Uterus (tissue), 4 donors: ENCODE results near the gene GPC2. TPM values are rescaled to one million over a fixed set of nuclear protein-coding genes. Genes with fewer than 3 reads are reported as not detected.

Experiments
- DNase-seq, 2 donors: peaks; one replicate each; pipeline ENCODE4 v3.0.0-alpha.2; 2019 to 2020
- H3K27ac ChIP-seq, 2 donors: fragments of 200-600 bp; sonication (generic); 1 replicate in 1 of 2; 2 replicates in 1 of 2; pipeline ENCODE4 v1.5.1; 2016 to 2018
- H3K27me3 ChIP-seq, 2 donors: fragments of 200-600 bp; sonication (generic); one replicate each; pipeline ENCODE4 v1.5.1; 2018 to 2019; ENCODE audit warnings: control low read depth in 1 of 2
- H3K36me3 ChIP-seq, 2 donors: fragments of 200-600 bp; sonication (generic); one replicate each; pipeline ENCODE4 v1.5.1; 2019; ENCODE audit warnings: control low read depth in 1 of 2
- H3K4me1 ChIP-seq, 2 donors: fragments of 200-600 bp; sonication (generic); one replicate each; pipeline ENCODE4 v1.5.1; 2018 to 2019; ENCODE audit warnings: control low read depth in 1 of 2
- H3K4me3 ChIP-seq, 2 donors: fragments of 200-600 bp; sonication (generic); 1 replicate in 1 of 2; 2 replicates in 1 of 2; pipeline ENCODE4 v1.5.1; 2018 to 2019; ENCODE audit warnings: mild to moderate bottlenecking in 1 of 2
- H3K9me3 ChIP-seq, 2 donors: fragments of 200-600 bp; sonication (generic); one replicate each; pipeline ENCODE4 v1.5.1; 2019; ENCODE audit warnings: control low read depth in 1 of 2
- CTCF ChIP-seq, 4 experiments: fragments of 200-600 bp in 2 of 4; fragments of 450-650 bp in 2 of 4; sonication (generic) in 2 of 4; IDR thresholded peaks; one replicate each; pipeline ENCODE4 v1.5.1; 2016 to 2019; ENCODE audit warnings: antibody characterized with exemption in 4 of 4, mild to moderate bottlenecking in 2 of 4, moderate library complexity in 1 of 4
- POLR2A ChIP-seq, 2 donors: fragments of 450-650 bp; IDR thresholded peaks; one replicate each; pipeline ENCODE4 v1.6.1; 2016; ENCODE audit warnings: antibody characterized with exemption in 2 of 2, mild to moderate bottlenecking in 1 of 2, moderate library complexity in 1 of 2
- intact Hi-C: fragments of 100-400 bp; cut with DNase I; formaldehyde crosslinking; loops from one replicate; pipeline ENCODE4 v1.15.1; 2023; ENCODE audit warnings: low total_unique reads
- total RNA-seq, 4 donors: library from RNA; depleted of rRNA in 3 of 4; stranded (reverse); fragments of >200 nt in 3 of 4; gene quantifications; one replicate each; pipeline versions ENCODE4 v1.1.0 to v1.2.4, GENCODE V29; 2014 to 2023
- donor health status: DM: yes; HTN: yes; CAD: no.

GPC2 gene
- total RNA-seq, 4 donors from 2014 or later: under 0.01 to 9.3 (median 4.5) TPM; not detected in 1

DNA sequence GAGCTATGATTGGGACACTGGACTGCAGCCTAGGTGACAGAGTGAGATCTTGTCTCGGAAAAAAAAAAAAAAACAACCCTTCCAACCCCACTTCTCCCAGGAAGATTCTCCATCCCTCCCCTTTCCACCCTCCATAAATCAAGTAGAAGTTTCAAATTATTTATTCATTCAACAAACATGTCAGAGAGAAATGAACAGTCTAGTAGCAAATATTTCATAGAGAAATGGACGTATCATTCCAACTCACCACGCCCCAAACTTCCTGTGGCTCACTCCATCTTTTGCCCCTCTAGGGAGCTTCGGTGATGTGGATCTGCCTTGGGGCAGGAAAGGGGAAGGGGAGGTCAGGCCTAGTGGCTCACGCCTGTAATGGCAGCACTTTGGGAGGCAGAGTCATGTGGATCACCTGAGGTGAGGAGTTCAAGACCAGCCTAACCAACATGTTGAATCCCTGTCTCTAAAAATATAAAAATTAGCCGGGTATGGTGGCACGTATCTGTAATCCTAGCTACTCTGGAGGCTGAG is 18.0 kb downstream of the GPC2 start:
- DNase-seq: no peak
- TF ChIP-seq CTCF (IDR thresholded peaks at IDR 0.05) (no peak), POLR2A (IDR thresholded peaks at IDR 0.05) (no peak)

GRCh38 chr7:100158229-100159098 is 18.7 kb downstream of the GPC2 start, which contains the start of gene TRAPPC14:
TSS of gene TRAPPC14 (minus strand) at chr7:100158723. CDS start at chr7:100158499, 224 bp downstream.
- Histone ChIP-seq H3K4me3 (peak within 1 kb of the TSS; percentile 46 to 82), H3K9me3 (no peaks in the 10 kb centered on the region), H3K4me1 (peaks cover 0 to 8% of the 10 kb centered on the region in 2 donors), H3K27me3 (no peaks in the 10 kb centered on the region), H3K36me3 (no peaks in the 10 kb centered on the region), H3K27ac (peak within 1 kb of the TSS; percentile 76 to 88)
- peak; percentile 95 to 97 for DNase-seq
- intact Hi-C loops: no loop called here
- TF ChIP-seq CTCF (IDR thresholded peaks at IDR 0.05) (peak in 1 of 4 experiments; percentile 11), POLR2A (IDR thresholded peaks at IDR 0.05) (peak in 1 of 2 donors; percentile 57)

More for the DNA sequence above, 18.0 kb downstream of the GPC2 start:
- intact Hi-C loops: no loop called here
- peak overlapping the region; percentile 76 to 88 for H3K27ac ChIP-seq
- peak overlapping the region; percentile 46 to 82 for H3K4me3 ChIP-seq
- no peaks in the 10 kb centered on the region for H3K27me3 ChIP-seq
- H3K9me3 ChIP-seq: no peaks in the 10 kb centered on the region
- peaks cover 0 to 8% of the 10 kb centered on the region in 2 donors for H3K4me1 ChIP-seq
- no peaks in the 10 kb centered on the region for H3K36me3 ChIP-seq

- H3K4me3 ChIP-seq: peak overlapping the region; percentile 46 to 82
- peak; percentile 47 to 70 for DNase-seq
- H3K9me3 ChIP-seq: no peaks in the 10 kb centered on the region
- intact Hi-C loops: no loop called here
- peaks cover 0 to 8% of the 10 kb centered on the region in 2 donors for H3K4me1 ChIP-seq
- TF ChIP-seq CTCF (IDR thresholded peaks at IDR 0.05) (no peak), POLR2A (IDR thresholded peaks at IDR 0.05) (no peak)
- H3K27ac ChIP-seq: peak overlapping the region; percentile 76 to 88
- no peaks in the 10 kb centered on the region for H3K36me3 ChIP-seq
- H3K27me3 ChIP-seq: no peaks in the 10 kb centered on the region
These were observed 19.6 kb downstream of the GPC2 start for GRCh38 chr7:100157334-100158228.

GRCh38 chr7:100157069-100157333 is 20.2 kb downstream of the GPC2 start:
- no peaks in the 10 kb centered on the region for H3K9me3 ChIP-seq
- H3K4me1 ChIP-seq: peaks cover 0 to 8% of the 10 kb centered on the region in 2 donors
- H3K36me3 ChIP-seq: no peaks in the 10 kb centered on the region
- no peak overlapping the region for H3K4me3 ChIP-seq
- H3K27me3 ChIP-seq: no peaks in the 10 kb centered on the region
- intact Hi-C loops: no loop called here
- peak overlapping the region; percentile 76 to 88 for H3K27ac ChIP-seq
- TF ChIP-seq POLR2A (IDR thresholded peaks at IDR 0.05) (no peak), CTCF (IDR thresholded peaks at IDR 0.05) (no peak)
- no peak for DNase-seq
